Measurements from ENCODE around the gene MPHOSPH8.
"Not testable (repeated sequence)": the region's sequence is repeated elsewhere in the genome, so short reads cannot be mapped to it uniquely, and the experiment has no call there.

The MPHOSPH8 gene

DNA sequence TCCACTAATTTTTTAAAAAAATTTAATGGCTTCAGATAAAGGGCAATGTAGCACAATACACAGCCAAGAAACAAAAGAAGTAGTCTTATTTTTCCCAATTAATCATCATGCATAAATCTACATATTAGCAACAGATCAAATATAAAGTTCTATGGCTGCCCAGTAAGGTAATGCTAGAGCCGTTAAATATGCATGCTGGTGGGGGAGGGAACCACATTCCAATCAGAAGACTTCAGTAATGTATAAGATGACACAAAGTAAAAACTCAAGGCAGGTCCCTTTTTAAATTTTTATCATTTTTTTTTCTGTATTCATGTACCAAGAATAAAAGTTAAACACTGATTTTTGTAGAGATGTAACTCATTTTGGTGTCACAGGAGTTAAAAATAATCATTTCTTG, 62.0 kb downstream of the MPHOSPH8 start:
- Histone ChIP-seq H3K27ac (ENCODE audit: low read depth, low read length) (no peak overlapping the region), H3K36me3 (ENCODE audit: insufficient read depth, low read length) (peaks cover 4% of the 10 kb centered on the region), H3K9ac (ENCODE audit: low read length) (no peak overlapping the region), H3K27me3 (ENCODE audit: control insufficient read depth in 1 of 2, insufficient read depth in 2 of 2, low read length in 2 of 2) (no peaks in the 10 kb centered on the region), H3K4me1 (ENCODE audit: insufficient read depth, low read length) (no peaks in the 10 kb centered on the region), H3K9me3 (ENCODE audit: low read length) (no peaks in the 10 kb centered on the region), H3K4me3 (ENCODE audit: low read depth in 1 of 2, low read length in 2 of 2) (no peak overlapping the region)

DNA sequence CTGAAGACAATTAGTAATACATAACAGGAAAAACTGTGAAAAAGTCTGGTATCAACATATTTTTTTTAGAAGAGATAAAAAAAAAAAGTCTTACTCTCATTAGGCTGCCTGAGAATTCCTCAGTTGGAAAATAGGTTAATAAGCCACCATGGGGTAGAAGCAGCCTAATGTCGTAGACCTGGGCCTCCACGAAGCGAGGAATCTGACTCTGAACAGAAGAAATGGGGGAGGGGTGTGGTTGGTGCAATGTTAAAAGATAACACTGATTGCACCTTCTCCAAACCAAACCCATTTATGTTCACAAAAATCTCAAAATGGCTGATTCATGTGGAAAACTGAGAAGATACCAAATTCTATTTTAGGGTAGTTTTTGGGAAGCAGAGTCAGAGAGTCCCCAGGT, 62.4 kb downstream of the MPHOSPH8 start:
- H3K4me1 ChIP-seq (ENCODE audit: insufficient read depth, low read length): no peaks in the 10 kb centered on the region
- H3K27ac ChIP-seq (ENCODE audit: low read depth, low read length): no peak overlapping the region
- H3K27me3 ChIP-seq (ENCODE audit: control insufficient read depth in 1 of 2, insufficient read depth in 2 of 2, low read length in 2 of 2): no peaks in the 10 kb centered on the region
- peaks cover 4% of the 10 kb centered on the region for H3K36me3 ChIP-seq (ENCODE audit: insufficient read depth, low read length)
- no peak overlapping the region for H3K9ac ChIP-seq (ENCODE audit: low read length)
- no peaks in the 10 kb centered on the region for H3K9me3 ChIP-seq (ENCODE audit: low read length)
- H3K4me3 ChIP-seq (ENCODE audit: low read depth in 1 of 2, low read length in 2 of 2): no peak overlapping the region

DNA sequence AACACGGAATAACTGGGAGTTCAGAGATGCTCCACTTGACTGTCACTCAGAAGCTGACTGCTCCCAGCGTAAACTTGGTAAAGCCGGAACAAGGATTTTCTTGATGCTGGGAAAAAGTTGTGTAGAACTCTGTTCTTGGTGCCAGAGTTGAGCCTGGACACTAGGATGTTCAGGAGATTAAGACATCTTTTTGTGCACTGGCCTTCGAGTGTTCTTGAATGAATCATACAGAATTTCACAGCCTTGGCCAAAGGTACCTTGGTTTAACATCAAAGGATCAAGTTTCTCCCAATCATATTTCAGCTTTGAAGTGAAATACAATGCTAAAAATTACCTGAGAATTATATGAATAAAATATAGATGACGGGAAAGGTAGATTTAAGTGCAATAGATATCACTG, 67.5 kb downstream of the MPHOSPH8 start:
- H3K4me3 ChIP-seq (ENCODE audit: low read depth in 1 of 2, low read length in 2 of 2): not testable (repeated sequence)

DNA sequence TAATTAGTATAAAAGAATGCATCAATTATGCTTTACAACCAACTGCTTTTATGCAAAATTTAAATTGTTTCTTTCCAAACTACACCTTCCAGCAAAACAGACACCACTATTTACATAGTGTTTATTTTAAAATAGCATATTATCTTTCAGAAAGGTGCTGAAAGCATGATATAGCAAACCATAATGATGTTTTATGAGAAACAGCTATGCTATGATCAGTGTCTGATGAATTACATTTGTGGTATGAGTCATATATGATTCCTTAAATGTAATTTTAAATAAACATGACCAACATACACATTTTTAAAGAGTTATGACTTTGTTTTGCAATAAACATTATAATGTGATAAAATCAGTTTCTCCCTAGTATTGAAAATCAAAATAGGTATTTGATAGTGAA, 68.2 kb downstream of the MPHOSPH8 start:
- H3K4me1 ChIP-seq (ENCODE audit: insufficient read depth, low read length); H3K4me3 ChIP-seq (ENCODE audit: low read depth in 1 of 2, low read length in 2 of 2); H3K27ac ChIP-seq (ENCODE audit: low read depth, low read length); H3K9me3 ChIP-seq (ENCODE audit: low read length); H3K9ac ChIP-seq (ENCODE audit: low read length); H3K36me3 ChIP-seq (ENCODE audit: insufficient read depth, low read length); H3K27me3 ChIP-seq (ENCODE audit: control insufficient read depth in 1 of 2, insufficient read depth in 2 of 2, low read length in 2 of 2): not testable (repeated sequence)

More for the DNA sequence above, 67.5 kb downstream of the MPHOSPH8 start:
- H3K27ac ChIP-seq (ENCODE audit: low read depth, low read length); H3K27me3 ChIP-seq (ENCODE audit: control insufficient read depth in 1 of 2, insufficient read depth in 2 of 2, low read length in 2 of 2); H3K9ac ChIP-seq (ENCODE audit: low read length); H3K9me3 ChIP-seq (ENCODE audit: low read length); H3K4me1 ChIP-seq (ENCODE audit: insufficient read depth, low read length); H3K36me3 ChIP-seq (ENCODE audit: insufficient read depth, low read length): not testable (repeated sequence)

DNA sequence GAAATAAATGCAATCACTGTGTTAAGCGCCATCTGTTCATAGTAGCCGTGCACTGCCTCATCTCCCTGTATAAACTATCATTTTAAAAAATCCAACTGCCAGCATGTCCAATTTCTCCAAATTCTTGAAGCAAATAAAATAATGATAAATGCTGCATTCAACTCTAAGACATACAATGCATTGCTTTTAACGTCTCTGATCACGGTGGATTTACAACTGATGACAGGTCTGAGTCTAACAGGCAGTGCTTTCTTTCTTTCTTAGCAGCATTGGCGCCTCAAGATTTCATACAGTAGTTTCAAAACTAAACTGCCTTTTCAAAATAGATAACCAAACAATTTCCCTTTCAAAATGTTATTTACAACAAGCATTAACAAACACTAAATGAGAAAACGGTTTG, 70.8 kb downstream of the MPHOSPH8 start:
- not testable (repeated sequence) for H3K36me3 ChIP-seq (ENCODE audit: insufficient read depth, low read length); H3K9me3 ChIP-seq (ENCODE audit: low read length); H3K4me3 ChIP-seq (ENCODE audit: low read depth in 1 of 2, low read length in 2 of 2); H3K4me1 ChIP-seq (ENCODE audit: insufficient read depth, low read length); H3K27me3 ChIP-seq (ENCODE audit: control insufficient read depth in 1 of 2, insufficient read depth in 2 of 2, low read length in 2 of 2); H3K27ac ChIP-seq (ENCODE audit: low read depth, low read length); H3K9ac ChIP-seq (ENCODE audit: low read length)

DNA sequence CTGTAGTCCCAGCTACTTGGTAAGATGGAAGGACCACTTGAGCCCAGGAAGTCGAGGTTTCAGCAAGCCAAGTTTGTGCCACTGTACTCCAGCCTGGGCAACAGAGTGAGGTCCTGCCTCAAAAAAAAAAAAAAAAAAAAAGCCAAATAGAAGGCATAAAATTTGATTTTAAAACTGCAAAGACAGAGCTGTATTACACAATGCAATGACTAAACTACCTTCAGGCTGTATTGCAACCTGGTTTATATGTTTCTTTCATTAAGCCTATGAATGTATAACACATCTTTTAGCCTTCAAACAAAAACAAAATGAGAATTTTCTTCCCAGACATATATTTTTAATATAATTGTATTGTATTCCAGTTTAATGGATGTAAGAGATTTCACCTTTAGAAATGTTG, 75.6 kb downstream of the MPHOSPH8 start:
- H3K4me3 ChIP-seq (ENCODE audit: low read depth in 1 of 2, low read length in 2 of 2); H3K36me3 ChIP-seq (ENCODE audit: insufficient read depth, low read length); H3K9ac ChIP-seq (ENCODE audit: low read length); H3K9me3 ChIP-seq (ENCODE audit: low read length); H3K4me1 ChIP-seq (ENCODE audit: insufficient read depth, low read length); H3K27ac ChIP-seq (ENCODE audit: low read depth, low read length); H3K27me3 ChIP-seq (ENCODE audit: control insufficient read depth in 1 of 2, insufficient read depth in 2 of 2, low read length in 2 of 2): not testable (repeated sequence)

DNA sequence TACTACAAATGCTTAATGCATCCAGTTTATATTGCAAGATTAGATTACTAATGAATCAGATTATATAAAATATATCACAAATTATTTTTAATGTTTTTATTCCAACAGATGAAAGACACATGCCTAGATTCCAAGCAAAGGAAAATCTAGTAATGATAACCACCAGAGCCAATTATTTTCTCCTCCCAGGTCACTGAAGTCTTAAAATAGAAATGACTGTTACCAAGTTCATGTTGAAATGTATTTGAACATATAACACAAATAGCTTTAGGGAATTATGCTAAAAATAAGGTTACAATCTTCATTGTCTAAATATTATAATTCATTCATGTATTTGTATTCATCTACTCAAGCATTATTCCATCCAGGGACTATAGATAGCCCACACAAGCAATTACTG, 76.3 kb downstream of the MPHOSPH8 start:
- H3K36me3 ChIP-seq (ENCODE audit: insufficient read depth, low read length); H3K27me3 ChIP-seq (ENCODE audit: control insufficient read depth in 1 of 2, insufficient read depth in 2 of 2, low read length in 2 of 2); H3K27ac ChIP-seq (ENCODE audit: low read depth, low read length); H3K9ac ChIP-seq (ENCODE audit: low read length); H3K4me1 ChIP-seq (ENCODE audit: insufficient read depth, low read length); H3K4me3 ChIP-seq (ENCODE audit: low read depth in 1 of 2, low read length in 2 of 2); H3K9me3 ChIP-seq (ENCODE audit: low read length): not testable (repeated sequence)

DNA sequence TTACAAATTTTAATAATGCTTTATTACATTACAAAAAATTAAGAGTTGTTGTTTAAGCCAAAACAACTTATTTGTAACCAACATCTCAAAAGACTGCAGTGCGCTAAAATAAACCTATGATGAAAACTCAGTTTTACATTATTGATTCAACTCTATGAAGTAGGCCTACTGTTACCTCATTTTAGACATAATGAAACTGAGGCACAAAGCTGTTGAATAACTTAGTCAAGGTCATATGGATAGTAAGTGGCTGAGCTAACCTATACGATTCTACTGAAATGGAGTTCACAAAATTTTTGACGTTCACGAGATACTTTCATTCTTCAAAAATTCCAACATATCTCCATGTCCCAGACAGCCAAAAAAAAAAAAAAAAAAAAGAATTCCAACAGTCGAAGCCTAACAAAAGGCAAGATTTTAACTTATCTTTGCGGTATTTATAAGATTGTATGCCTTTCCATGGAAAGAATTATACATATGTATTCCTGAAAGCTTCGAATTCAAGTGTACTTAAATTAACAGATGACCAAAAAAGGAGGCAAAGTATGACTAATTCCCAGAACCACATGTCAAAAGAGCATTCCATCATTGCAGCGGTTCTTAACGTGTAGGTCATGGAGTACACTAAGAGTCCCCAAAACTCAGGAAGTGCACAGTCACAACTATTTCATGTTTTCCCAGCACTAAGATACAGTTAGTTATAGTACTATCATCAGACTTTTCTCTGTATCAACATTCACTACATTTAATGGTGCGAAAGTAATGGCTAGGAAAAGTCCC, 79.9 kb downstream of the MPHOSPH8 start:
- Histone ChIP-seq H3K4me3 (ENCODE audit: low read depth in 1 of 2, low read length in 2 of 2) (no peak overlapping the region), H3K4me1 (ENCODE audit: insufficient read depth, low read length) (no peaks in the 10 kb centered on the region), H3K27ac (ENCODE audit: low read depth, low read length) (no peak overlapping the region), H3K9ac (ENCODE audit: low read length) (no peak overlapping the region), H3K9me3 (ENCODE audit: low read length) (no peaks in the 10 kb centered on the region), H3K36me3 (ENCODE audit: insufficient read depth, low read length) (no peaks in the 10 kb centered on the region), H3K27me3 (ENCODE audit: control insufficient read depth in 1 of 2, insufficient read depth in 2 of 2, low read length in 2 of 2) (no peaks in the 10 kb centered on the region)

DNA sequence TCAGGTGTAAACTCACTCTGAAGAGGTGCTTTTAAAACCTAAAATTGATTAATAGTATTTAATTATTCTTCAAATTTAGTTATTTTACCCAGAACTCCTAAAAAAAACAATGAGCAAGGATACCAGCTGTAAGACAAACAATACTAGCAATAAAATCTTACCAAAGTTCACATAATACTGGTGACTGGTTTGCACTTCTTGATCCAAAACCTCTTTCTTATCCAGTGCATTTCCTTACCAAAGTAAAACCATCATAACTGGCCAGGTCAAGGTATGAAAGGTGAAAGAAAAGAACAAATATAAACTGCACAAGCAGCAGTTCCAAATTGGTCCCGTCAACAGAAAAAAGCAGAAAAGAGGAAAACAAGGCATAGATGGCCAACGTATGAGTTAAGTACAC, 86.6 kb downstream of the MPHOSPH8 start:
- Histone ChIP-seq H3K27me3 (ENCODE audit: control insufficient read depth in 1 of 2, insufficient read depth in 2 of 2, low read length in 2 of 2) (no peaks in the 10 kb centered on the region), H3K27ac (ENCODE audit: low read depth, low read length) (no peak overlapping the region), H3K4me3 (ENCODE audit: low read depth in 1 of 2, low read length in 2 of 2) (no peak overlapping the region), H3K4me1 (ENCODE audit: insufficient read depth, low read length) (no peaks in the 10 kb centered on the region), H3K36me3 (ENCODE audit: insufficient read depth, low read length) (no peaks in the 10 kb centered on the region), H3K9me3 (ENCODE audit: low read length) (no peaks in the 10 kb centered on the region), H3K9ac (ENCODE audit: low read length) (no peak overlapping the region)
